Esophagus squamous epithelium (tissue), 5 donors: ENCODE results near the gene PIGU. TPM values are rescaled to one million over a fixed set of nuclear protein-coding genes. Genes with fewer than 3 reads are reported as not detected.
"Not testable (repeated sequence)": the region's sequence is repeated elsewhere in the genome, so short reads cannot be mapped to it uniquely, and the experiment has no call there.

ENCODE experiments used
- DNase-seq: peaks from one replicate; lab custom pipeline; 2025; lab: John Stamatoyannopoulos, UW
- H3K27ac ChIP-seq, 4 donors: fragments of 200-600 bp; sonication (generic); one replicate each; pipeline ENCODE4 v1.5.1; 2016 to 2019; ENCODE audit warnings: mild to moderate bottlenecking in 1 of 4
- H3K27me3 ChIP-seq, 4 donors: fragments of 200-600 bp; sonication (generic); 1 replicate in 3 of 4; 2 replicates in 1 of 4; pipeline versions ENCODE4 v1.5.1 to v1.6.0; 2017 to 2021; ENCODE audit warnings: antibody characterized with exemption in 1 of 4
- H3K36me3 ChIP-seq, 3 donors: fragments of 200-600 bp; sonication (generic); one replicate each; pipeline ENCODE4 v1.5.1; 2016 to 2019
- H3K4me1 ChIP-seq, 3 donors: fragments of 200-600 bp; sonication (generic); one replicate each; pipeline ENCODE4 v1.5.1; 2017 to 2019
- H3K4me3 ChIP-seq, 4 donors: fragments of 200-600 bp; sonication (generic); 1 replicate in 3 of 4; 2 replicates in 1 of 4; pipeline ENCODE4 v1.5.1; 2016 to 2019; ENCODE audit warnings: mild to moderate bottlenecking in 2 of 4, moderate library complexity in 1 of 4
- H3K9me3 ChIP-seq, 3 donors: fragments of 200-600 bp; sonication (generic); one replicate each; pipeline ENCODE4 v1.5.1; 2016 to 2019
- CTCF ChIP-seq, 6 experiments: fragments of 450-650 bp in 4 of 6; fragments of 200-600 bp in 2 of 6; sonication (generic) in 2 of 6; IDR thresholded peaks; one replicate each; pipeline ENCODE4 v1.5.1; 2016 to 2019; ENCODE audit warnings: antibody characterized with exemption in 6 of 6, mild to moderate bottlenecking in 4 of 6, moderate library complexity in 4 of 6
- POLR2A ChIP-seq, 4 donors: fragments of 450-650 bp; IDR thresholded peaks; one replicate each; pipeline ENCODE4 v1.6.1; 2017; ENCODE audit warnings: antibody characterized with exemption in 4 of 4, mild to moderate bottlenecking in 4 of 4, moderate library complexity in 3 of 4
- WGBS, 2 donors: methylation state at CpG; one replicate each; pipeline ENCODE4 v1.1.5; 2018; 5-methylcytosine and 5-hydroxymethylcytosine counted together
- intact Hi-C: fragments of 100-400 bp; cut with DNase I; formaldehyde crosslinking; loops from one replicate; pipeline ENCODE4 v1.15.0; 2022
- total RNA-seq, 4 donors: library from RNA; depleted of rRNA; stranded (reverse); fragments of >200 nt; gene quantifications; one replicate each; pipeline ENCODE4 v1.1.0, GENCODE V29; 2016
- donor health status: DM: yes; HTN: yes; CAD: no.

PIGU gene
- total RNA-seq, 4 donors from 2014 or later, result 14.8 to 27.1 (median 17.6) TPM

DNA sequence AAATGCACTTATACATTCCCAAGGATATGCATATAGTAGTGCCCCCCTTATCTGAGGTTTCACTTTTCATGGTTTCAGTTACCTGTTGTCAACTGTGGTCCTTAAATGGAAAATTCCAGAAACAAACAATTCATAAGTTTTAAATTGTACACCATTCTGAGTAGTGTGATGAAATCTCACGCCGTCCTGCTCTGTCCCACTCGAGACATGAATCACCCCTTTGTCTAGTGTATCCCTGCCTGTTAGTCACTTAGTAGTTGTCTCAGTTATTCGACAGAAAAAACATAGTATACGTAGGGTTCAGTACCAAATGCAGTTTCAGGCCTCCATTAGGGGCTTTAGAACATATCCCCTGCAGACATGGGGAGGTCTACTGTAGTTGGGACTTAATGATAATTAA, 61.4 kb downstream of the PIGU start:
- Histone ChIP-seq H3K4me3 (no peak overlapping the region), H3K36me3 (peaks cover 0 to 46% (median 0%) of the 10 kb centered on the region in 3 donors), H3K27ac (peak overlapping the region in 3 of 4 donors; percentile 30 to 59 (median 30)), H3K27me3 (no peaks in the 10 kb centered on the region), H3K4me1 (peaks cover 0 to 13% (median 0%) of the 10 kb centered on the region in 3 donors), H3K9me3 (no peaks in the 10 kb centered on the region)
- DNase-seq, result no peak
- 50 to 75% methylated on average over 5 of the region's 5 CpGs for WGBS, 2 donors
- no peak for TF ChIP-seq POLR2A (IDR thresholded peaks at IDR 0.05)
- no peak for TF ChIP-seq CTCF (IDR thresholded peaks at IDR 0.05)
- intact Hi-C loops, result no loop called here

GRCh38 chr20:34611976-34612375, 64.9 kb downstream of the PIGU start:
- H3K27ac ChIP-seq, H3K9me3 ChIP-seq, H3K4me3 ChIP-seq, intact Hi-C loops, H3K27me3 ChIP-seq, DNase-seq: not testable (repeated sequence)
- Histone ChIP-seq H3K4me1 (peaks cover 0 to 13% (median 0%) of the 10 kb centered on the region in 3 donors), H3K36me3 (peaks cover 0 to 38% (median 0%) of the 10 kb centered on the region in 3 donors)
- 97 to 100% methylated on average over 4 of the region's 4 CpGs for WGBS, 2 donors

DNA sequence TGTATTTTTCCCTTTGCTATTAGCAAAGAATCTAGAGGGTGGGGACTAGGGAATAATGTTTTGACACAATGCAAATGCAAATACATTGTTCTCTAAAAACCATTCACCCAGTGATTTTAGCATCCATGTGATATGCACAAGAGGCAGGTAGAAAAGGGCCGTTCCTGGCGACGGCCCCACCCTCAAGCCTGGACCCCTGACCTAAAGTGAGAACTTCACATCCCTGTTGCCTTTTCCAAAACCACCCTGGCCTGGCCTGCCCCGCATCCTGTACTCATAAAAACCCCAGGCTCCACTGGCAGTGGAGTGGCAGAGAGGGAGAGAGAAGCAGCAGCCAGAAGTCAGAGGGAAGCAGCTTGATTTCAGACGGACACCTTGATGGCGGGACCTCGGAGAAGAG, 69.8 kb downstream of the PIGU start:
- Histone ChIP-seq H3K4me3 (no peak overlapping the region), H3K27ac (no peak overlapping the region), H3K4me1 (peaks cover 0 to 12% (median 0%) of the 10 kb centered on the region in 3 donors), H3K36me3 (peaks cover 0 to 8% (median 0%) of the 10 kb centered on the region in 3 donors), H3K9me3 (no peaks in the 10 kb centered on the region), H3K27me3 (no peaks in the 10 kb centered on the region)
- no peak for DNase-seq
- intact Hi-C loops, result no loop called here
- 94 to 100% methylated on average over 3 to 7 of the region's 7 CpGs for WGBS, 2 donors
- TF ChIP-seq POLR2A (IDR thresholded peaks at IDR 0.05) (no peak), CTCF (IDR thresholded peaks at IDR 0.05) (no peak)

- intact Hi-C loops, result no loop called here
- Histone ChIP-seq H3K4me3 (peak overlapping the region in 1 of 4 donors; percentile 9), H3K27me3 (no peaks in the 10 kb centered on the region), H3K9me3 (no peaks in the 10 kb centered on the region), H3K4me1 (peaks cover 0 to 17% (median 0%) of the 10 kb centered on the region in 3 donors), H3K27ac (peak overlapping the region in 3 of 4 donors; percentile 53 to 69 (median 67)), H3K36me3 (peaks cover 0 to 14% (median 0%) of the 10 kb centered on the region in 3 donors)
- DNase-seq, result no peak
- WGBS, 2 donors, result 62% methylated on average over 8 of the region's 8 CpGs
- no peak for TF ChIP-seq CTCF (IDR thresholded peaks at IDR 0.05)
- TF ChIP-seq POLR2A (IDR thresholded peaks at IDR 0.05), result no peak
These were observed 71.7 kb downstream of the PIGU start for GRCh38 chr20:34604980-34605788.

GRCh38 chr20:34600892-34601653, 75.8 kb downstream of the PIGU start:
- peaks cover 0 to 9% (median 0%) of the 10 kb centered on the region in 3 donors for H3K36me3 ChIP-seq
- peak overlapping the region in 3 of 4 donors; percentile 59 to 76 (median 68) for H3K27ac ChIP-seq
- intact Hi-C loops, result no loop called here
- no peak overlapping the region for H3K4me3 ChIP-seq
- no peak for DNase-seq
- 68 to 76% methylated on average over 9 of the region's 9 CpGs for WGBS, 2 donors
- no peak for TF ChIP-seq POLR2A (IDR thresholded peaks at IDR 0.05)
- no peak for TF ChIP-seq CTCF (IDR thresholded peaks at IDR 0.05)
- no peaks in the 10 kb centered on the region for H3K9me3 ChIP-seq
- H3K4me1 ChIP-seq, result peaks cover 0 to 22% (median 0%) of the 10 kb centered on the region in 3 donors
- H3K27me3 ChIP-seq, result no peaks in the 10 kb centered on the region
